Femur (tissue), 1 donor: ENCODE data around the gene CD28.

Experiments used
- DNase-seq: peaks from one replicate; pipeline ENCODE4 v3.0.0-alpha.2; 2017

CD28 gene

GRCh38 chr2:203786549-203787351 lies 80.3 kb downstream of the CD28 start:
- DNase-seq, result peak; percentile 84

DNA sequence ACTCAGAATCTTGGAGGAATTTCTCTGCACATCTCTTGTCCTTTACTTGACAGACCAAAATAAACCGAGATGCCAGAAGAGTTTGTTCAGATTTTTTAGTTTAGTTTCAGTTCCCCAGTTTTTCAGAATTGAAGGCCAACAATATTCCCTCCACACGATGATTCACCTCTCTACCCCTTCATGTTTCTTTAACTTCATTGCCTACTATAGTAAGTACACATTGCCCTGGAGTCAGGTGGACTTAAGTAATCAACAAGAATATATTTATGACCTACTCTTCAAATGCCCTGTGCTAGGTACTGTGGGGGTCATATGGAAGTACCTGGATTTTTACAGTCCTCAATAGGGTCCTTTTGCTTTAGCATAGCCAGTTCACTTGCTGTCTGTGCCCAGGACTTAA lies 81.5 kb downstream of the CD28 start:
- no peak for DNase-seq
